Renal cortical epithelial cell (primary cell): ENCODE measurements around the gene KMO. TPM values are rescaled to one million over a fixed set of nuclear protein-coding genes. Genes with fewer than 3 reads are reported as not detected.

ENCODE experiments used
- DNase-seq: peaks from one replicate; pipeline ENCODE4 v3.0.0-alpha.2; 2011; ENCODE audit warnings: low read depth
- total RNA-seq: library from RNA; depleted of rRNA; stranded (reverse); fragments of >200 nt; gene quantifications from 2 replicates; pipeline ENCODE4 v1.2.3, GENCODE V29; 2014

Gene KMO
- 2.8 and 11.3 TPM in 2 replicates for total RNA-seq

DNA sequence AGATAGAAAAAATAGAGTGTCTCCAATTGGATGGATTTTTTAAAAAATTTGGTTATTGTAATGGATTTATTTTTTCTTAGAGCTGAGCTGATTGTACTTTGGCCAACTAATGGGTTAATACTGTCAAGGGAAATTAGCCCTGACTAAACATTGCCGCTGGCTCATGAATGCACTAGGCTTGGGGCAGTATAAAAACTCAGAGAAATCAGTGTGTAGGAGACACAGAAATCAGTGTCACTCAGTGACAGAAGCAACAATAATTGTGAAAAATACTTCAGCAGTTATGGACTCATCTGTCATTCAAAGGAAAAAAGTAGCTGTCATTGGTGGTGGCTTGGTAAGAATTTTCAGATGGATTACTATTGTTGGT, at the start of gene KMO:
Gene KMO, plus strand, starts transcription at position 217 of the 370 bp plus-strand sequence. Its CDS starts 67 bp downstream, at position 284.
- DNase-seq, result peak; percentile 61

DNA sequence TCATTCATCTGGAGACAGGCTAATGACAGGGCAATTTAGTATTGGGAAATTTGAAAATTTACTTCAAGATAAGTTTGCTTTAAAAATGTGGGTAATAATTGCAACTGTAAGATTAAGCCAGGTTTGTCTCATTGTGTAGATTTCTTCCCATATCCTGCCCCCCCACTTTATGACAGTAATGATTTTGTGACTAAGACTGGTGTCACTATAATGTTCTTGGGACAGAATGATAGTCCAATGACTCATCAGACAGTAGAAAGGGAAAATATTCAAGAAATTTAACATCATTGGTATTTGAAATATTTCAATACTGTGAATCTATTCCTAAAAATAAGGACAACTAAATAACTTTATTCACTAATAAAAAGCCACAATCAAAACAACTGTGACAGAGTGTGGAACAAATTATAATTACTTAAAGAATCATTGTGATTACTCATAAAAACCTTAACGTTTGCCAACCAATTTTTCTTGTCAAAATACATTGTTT, 49.4 kb upstream of the KMO start:
- peak; percentile 53 for DNase-seq

GRCh38 chr1:241485145-241485544, 47.0 kb upstream of the KMO start:
- DNase-seq, result no peak

DNA sequence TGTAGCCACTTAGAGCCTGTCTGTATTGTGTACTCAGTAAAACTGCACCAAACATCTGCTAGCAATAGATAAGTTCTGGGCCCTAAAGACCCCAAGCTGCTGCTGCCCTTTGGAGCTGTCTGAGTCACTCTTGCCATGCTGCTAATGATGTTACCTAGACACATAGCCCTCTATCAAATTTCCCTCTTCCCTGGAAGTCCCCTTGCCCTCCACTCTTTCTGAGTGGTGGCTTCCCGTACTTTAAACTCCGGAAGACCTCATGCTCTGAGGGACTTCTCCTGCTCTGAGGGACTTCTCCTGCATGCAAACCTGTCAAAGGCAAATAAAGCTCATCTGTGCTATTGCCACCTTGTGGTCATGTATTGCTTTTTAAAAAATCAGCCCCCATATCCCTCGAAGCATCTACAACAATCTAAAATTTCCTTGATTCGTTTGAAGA, 46.6 kb upstream of the KMO start:
- peak; percentile 11 for DNase-seq

DNA sequence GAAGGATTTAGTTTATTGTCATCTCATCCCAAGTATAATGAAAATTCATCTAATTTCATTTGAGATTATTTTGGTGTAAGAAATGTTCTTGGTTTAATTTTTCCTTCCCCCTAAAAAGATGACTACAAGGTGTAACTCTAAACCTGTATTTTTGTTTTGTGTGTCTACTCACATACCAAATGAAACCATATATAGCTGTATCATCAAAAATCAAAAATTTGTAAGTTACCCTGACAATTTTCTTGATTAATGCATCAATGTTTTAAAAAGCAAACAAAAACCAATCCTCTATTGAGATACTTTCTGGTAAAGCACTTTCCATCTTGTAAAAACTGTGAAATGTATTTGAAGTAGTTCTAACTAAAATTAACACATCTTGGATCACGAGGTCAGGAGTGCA, 43.4 kb upstream of the KMO start:
- DNase-seq, result no peak

DNA sequence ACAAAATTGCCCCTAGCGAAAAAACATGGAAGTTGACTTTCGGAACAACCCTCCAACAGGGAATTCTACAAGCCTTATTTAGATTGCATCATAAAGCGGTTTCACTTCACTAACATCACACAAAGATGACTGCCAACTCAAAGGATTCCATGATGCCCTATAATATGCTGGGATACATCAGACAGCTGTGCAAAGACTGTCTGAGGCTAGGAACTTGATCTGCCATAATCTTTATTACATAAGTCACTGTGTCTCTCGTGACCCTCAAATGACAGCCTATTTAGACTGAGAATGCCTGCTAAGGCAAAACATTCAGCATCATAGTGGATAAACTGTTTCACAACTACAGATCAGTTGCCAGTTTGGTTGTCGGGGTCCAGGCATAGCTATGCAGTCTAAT, 36.4 kb upstream of the KMO start:
- DNase-seq, result no peak

- peak; percentile 59 for DNase-seq
Observed at GRCh38 chr1:241499910-241500309, 32.3 kb upstream of the KMO start.

- DNase-seq, result no peak
Observed at GRCh38 chr1:241503444-241503843, 28.7 kb upstream of the KMO start.

GRCh38 chr1:241507189-241507863, 24.9 kb upstream of the KMO start:
- no peak for DNase-seq

- DNase-seq, result no peak
Observed at GRCh38 chr1:241513378-241513777, 18.8 kb upstream of the KMO start.

- DNase-seq, result peak; percentile 21
Observed at GRCh38 chr1:241518476-241519307, 13.5 kb upstream of the KMO start.

- peak; percentile 99 for DNase-seq
Observed at GRCh38 chr1:241519308-241520079, 12.7 kb upstream of the KMO start, which contains the start of gene FH. Gene FH (minus strand): TSS chr1:241519755. CDS start chr1:241519722, 33 bp downstream.

GRCh38 chr1:241520080-241520465, 12.1 kb upstream of the KMO start:
- DNase-seq, result no peak

GRCh38 chr1:241521718-241522117, 10.5 kb upstream of the KMO start:
- DNase-seq, result no peak

DNA sequence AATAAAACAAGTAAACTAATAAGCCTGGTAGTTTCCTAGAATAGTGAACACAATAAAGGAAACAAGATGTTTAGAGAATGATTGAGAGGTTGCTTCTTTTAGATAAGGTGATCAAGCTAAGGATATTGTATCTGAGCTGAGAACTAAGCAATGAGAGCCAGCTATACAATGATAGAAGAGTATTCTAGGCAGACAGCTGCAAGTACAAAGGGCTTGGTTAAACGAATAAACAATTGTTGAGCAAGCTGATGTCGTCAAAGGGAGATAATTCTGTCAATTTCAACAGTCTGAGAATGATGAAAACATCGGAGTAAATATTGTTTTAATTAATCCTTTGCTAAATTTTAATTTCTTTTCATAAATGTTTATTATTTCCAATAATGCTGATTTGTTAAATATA, 7.2 kb upstream of the KMO start:
- DNase-seq, result no peak

DNA sequence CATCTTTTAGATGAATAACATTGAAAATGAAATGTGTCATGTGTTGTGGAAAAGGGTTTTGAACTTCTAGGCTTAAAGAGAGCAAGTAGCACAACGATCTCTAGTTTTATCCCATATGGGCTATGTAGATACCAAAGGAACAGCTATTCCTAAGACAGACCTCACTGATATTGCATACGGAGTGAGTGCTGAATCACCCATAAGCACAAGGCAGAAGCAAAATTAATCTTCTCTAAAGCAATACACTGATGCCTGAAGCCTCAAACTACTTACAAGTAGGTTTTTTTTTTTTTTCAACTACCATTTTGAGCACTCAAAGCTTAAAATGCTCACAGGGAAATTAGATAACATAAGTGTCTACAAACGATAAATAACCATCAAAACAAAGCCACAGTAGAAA, 5.0 kb upstream of the KMO start:
- no peak for DNase-seq

- peak; percentile 90 for DNase-seq
Observed at GRCh38 chr1:241531195-241532161, 700 bp upstream of the KMO start.

- peak; percentile 43 for DNase-seq
Observed at GRCh38 chr1:241532864-241533263, 686 bp downstream of the KMO start.

- DNase-seq, result peak; percentile 34
Observed at GRCh38 chr1:241533326-241534115, 1.3 kb downstream of the KMO start.

DNA sequence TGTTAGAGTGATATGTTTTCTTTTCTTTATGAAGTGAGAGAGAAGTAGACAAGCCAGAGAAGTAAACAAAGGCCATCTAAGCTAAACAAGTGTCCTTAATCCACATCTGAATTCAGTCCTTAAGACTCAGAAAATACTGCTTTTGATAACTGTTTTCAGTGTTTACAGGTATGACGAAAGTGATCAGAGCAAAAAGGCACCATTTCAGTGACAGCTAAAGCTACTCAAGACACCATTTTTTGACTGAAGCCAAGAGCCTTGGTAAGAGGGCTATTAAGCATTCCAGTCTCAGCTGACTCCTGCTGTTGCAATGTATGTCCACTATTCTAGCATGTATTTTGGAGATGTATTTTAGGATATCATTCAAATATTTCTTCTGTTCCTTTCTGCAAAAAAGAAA, 4.1 kb downstream of the KMO start:
- DNase-seq, result no peak
